DOHH2 (cell line): ENCODE measurements around the gene FYB1.

Experiments
- EZH2phosphoT487 ChIP-seq: fragments of 200-600 bp; sonication (generic); IDR thresholded peaks from 2 replicates; pipeline ENCODE4 v1.6.1; 2017; ENCODE audit warnings: borderline replicate concordance, mild to moderate bottlenecking, antibody characterized with exemption, low read length, moderate library complexity, mixed read lengths
- TF ChIP-seq, protein P1 (sequence below): fragments of 200-600 bp; sonication (generic); IDR thresholded peaks from one replicate; pipeline ENCODE4 v1.5.1; 2014; ENCODE audit warnings: antibody characterized with exemption, mild to moderate bottlenecking, low read depth, low read length; ENCODE audit not compliant: poor library complexity, severe bottlenecking

DNA sequence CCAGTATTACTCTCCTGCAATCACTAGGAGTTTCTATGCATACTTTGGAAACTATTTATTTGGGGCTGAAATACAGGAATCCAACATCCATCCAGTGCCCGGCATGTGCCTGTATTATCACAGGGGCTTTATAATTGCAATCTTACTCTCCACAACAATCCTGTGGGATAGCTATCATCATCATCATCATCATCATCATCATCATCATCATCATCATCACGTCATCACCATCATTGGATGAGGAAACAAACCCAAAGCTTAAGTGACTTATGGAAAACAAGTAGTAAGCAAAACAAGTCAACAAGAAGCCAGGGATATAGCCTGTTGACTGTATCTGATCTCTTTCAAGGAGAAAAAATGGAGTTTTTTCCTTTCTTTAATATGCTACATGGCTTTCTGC is 47.8 kb upstream of the FYB1 start:
- TF ChIP-seq, protein P1, sequence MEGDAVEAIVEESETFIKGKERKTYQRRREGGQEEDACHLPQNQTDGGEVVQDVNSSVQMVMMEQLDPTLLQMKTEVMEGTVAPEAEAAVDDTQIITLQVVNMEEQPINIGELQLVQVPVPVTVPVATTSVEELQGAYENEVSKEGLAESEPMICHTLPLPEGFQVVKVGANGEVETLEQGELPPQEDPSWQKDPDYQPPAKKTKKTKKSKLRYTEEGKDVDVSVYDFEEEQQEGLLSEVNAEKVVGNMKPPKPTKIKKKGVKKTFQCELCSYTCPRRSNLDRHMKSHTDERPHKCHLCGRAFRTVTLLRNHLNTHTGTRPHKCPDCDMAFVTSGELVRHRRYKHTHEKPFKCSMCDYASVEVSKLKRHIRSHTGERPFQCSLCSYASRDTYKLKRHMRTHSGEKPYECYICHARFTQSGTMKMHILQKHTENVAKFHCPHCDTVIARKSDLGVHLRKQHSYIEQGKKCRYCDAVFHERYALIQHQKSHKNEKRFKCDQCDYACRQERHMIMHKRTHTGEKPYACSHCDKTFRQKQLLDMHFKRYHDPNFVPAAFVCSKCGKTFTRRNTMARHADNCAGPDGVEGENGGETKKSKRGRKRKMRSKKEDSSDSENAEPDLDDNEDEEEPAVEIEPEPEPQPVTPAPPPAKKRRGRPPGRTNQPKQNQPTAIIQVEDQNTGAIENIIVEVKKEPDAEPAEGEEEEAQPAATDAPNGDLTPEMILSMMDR, result no peak
- no peak for TF ChIP-seq EZH2phosphoT487
